DOHH2 (cell line): Measurements from ENCODE around the gene MAP3K9.

ENCODE experiments used
- CTCF ChIP-seq: fragments of 200-600 bp; sonication (generic); IDR thresholded peaks from one replicate; pipeline ENCODE4 v1.5.1; 2014; ENCODE audit warnings: antibody characterized with exemption, mild to moderate bottlenecking, low read depth, low read length; ENCODE audit not compliant: poor library complexity, severe bottlenecking
- EZH2phosphoT487 ChIP-seq: fragments of 200-600 bp; sonication (generic); IDR thresholded peaks from 2 replicates; pipeline ENCODE4 v1.6.1; 2017; ENCODE audit warnings: borderline replicate concordance, mild to moderate bottlenecking, antibody characterized with exemption, low read length, moderate library complexity, mixed read lengths

GRCh38 chr14:70803321-70804310 lies 5.7 kb downstream of the MAP3K9 start:
- TF ChIP-seq CTCF, result no peak
- no peak for TF ChIP-seq EZH2phosphoT487
